OCI-LY3 (cell line): Measurements from ENCODE around the gene NUP58.
"Not testable (repeated sequence)": the region's sequence is repeated elsewhere in the genome, so short reads cannot be mapped to it uniquely, and the experiment has no call there.

ENCODE experiments used
- H2AFZ ChIP-seq: fragments of 200-600, 300-600 bp; shearing (Covaris generic); 2 replicates; pipeline ENCODE4 v1.6.0; 2014; ENCODE audit warnings: antibody characterized with exemption, low read depth, low read length
- H3K27ac ChIP-seq: fragments of 200-600, 300-600 bp; sonication (generic); 2 replicates; pipeline ENCODE4 v1.5.1; 2014; ENCODE audit warnings: mild to moderate bottlenecking, low read length, moderate library complexity, mixed read lengths
- H3K27me3 ChIP-seq: fragments of 200-600, 300-600 bp; sonication (generic); 2 replicates; pipeline ENCODE4 v1.6.1; 2014; ENCODE audit warnings: low read depth, low read length, mixed read lengths
- H3K36me3 ChIP-seq: fragments of 200-600, 300-600 bp; sonication (generic); replicated peaks from 2 replicates; pipeline ENCODE3; 2014; ENCODE audit warnings: low read depth, low read length, mixed read lengths
- H3K4me1 ChIP-seq: fragments of 300-600, 200-600 bp; sonication (generic); 2 replicates; pipeline ENCODE4 v1.6.1; 2014; ENCODE audit warnings: low read length, mixed read lengths
- H3K4me2 ChIP-seq: fragments of 200-600, 300-600 bp; sonication (generic); 2 replicates; pipeline ENCODE4 v1.6.1; 2014; ENCODE audit warnings: low read length, mixed read lengths
- H3K4me3 ChIP-seq: fragments of 300-600, 200-600 bp; sonication (generic); 2 replicates; pipeline ENCODE4 v1.5.1; 2014; ENCODE audit warnings: antibody characterized with exemption, mild to moderate bottlenecking, low read length, moderate library complexity
- H3K79me2 ChIP-seq: fragments of 300-600, 200-600 bp; shearing (Covaris generic); 2 replicates; pipeline ENCODE4 v1.6.1; 2014; ENCODE audit warnings: mild to moderate bottlenecking, low read length, mixed read lengths
- H3K9ac ChIP-seq: fragments of 300-600, 200-600 bp; shearing (Covaris generic); 2 replicates; pipeline ENCODE4 v1.6.0; 2014; ENCODE audit warnings: mild to moderate bottlenecking, low read length, moderate library complexity
- H3K9me3 ChIP-seq: fragments of 200-600, 300-600 bp; shearing (Covaris generic); 2 replicates; pipeline ENCODE4 v1.6.1; 2014; ENCODE audit warnings: low read length, mixed read lengths; ENCODE audit not compliant: insufficient read depth
- H4K20me1 ChIP-seq: fragments of 200-600, 300-600 bp; sonication (generic); 2 replicates; pipeline ENCODE4 v1.6.1; 2016; ENCODE audit warnings: low read length, mixed read lengths; ENCODE audit not compliant: insufficient read depth
- EZH2phosphoT487 ChIP-seq: fragments of 200-600 bp; shearing (Covaris generic); IDR thresholded peaks from 2 replicates; pipeline ENCODE4 v1.6.1; 2018; ENCODE audit warnings: antibody characterized with exemption, mixed run types, low read depth
- TF ChIP-seq, protein P1 (sequence below): fragments of 200-600, 300-600 bp; sonication (generic); IDR thresholded peaks from 2 replicates; pipeline ENCODE4 v1.5.1; 2014; ENCODE audit warnings: antibody characterized with exemption, low read length, low read depth

Gene NUP58

GRCh38 chr13:25352806-25353205 is 51.4 kb downstream of the NUP58 start:
- Histone ChIP-seq H4K20me1 (no peaks in the 10 kb centered on the region), H3K36me3 (no peaks in the 10 kb centered on the region), H2AFZ (no peak overlapping the region), H3K4me3 (no peak overlapping the region), H3K27me3 (0 out of 2 replicates have a peak, but pooled peaks cover 3% of the 10 kb centered on the region), H3K9ac (no peak overlapping the region), H3K4me2 (no peak overlapping the region), H3K9me3 (no peaks in the 10 kb centered on the region), H3K27ac (no peak overlapping the region), H3K79me2 (no peaks in the 10 kb centered on the region), H3K4me1 (peaks cover 15% of the 10 kb centered on the region)
- TF ChIP-seq, protein P1, sequence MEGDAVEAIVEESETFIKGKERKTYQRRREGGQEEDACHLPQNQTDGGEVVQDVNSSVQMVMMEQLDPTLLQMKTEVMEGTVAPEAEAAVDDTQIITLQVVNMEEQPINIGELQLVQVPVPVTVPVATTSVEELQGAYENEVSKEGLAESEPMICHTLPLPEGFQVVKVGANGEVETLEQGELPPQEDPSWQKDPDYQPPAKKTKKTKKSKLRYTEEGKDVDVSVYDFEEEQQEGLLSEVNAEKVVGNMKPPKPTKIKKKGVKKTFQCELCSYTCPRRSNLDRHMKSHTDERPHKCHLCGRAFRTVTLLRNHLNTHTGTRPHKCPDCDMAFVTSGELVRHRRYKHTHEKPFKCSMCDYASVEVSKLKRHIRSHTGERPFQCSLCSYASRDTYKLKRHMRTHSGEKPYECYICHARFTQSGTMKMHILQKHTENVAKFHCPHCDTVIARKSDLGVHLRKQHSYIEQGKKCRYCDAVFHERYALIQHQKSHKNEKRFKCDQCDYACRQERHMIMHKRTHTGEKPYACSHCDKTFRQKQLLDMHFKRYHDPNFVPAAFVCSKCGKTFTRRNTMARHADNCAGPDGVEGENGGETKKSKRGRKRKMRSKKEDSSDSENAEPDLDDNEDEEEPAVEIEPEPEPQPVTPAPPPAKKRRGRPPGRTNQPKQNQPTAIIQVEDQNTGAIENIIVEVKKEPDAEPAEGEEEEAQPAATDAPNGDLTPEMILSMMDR, result no peak
- no peak for TF ChIP-seq EZH2phosphoT487

DNA sequence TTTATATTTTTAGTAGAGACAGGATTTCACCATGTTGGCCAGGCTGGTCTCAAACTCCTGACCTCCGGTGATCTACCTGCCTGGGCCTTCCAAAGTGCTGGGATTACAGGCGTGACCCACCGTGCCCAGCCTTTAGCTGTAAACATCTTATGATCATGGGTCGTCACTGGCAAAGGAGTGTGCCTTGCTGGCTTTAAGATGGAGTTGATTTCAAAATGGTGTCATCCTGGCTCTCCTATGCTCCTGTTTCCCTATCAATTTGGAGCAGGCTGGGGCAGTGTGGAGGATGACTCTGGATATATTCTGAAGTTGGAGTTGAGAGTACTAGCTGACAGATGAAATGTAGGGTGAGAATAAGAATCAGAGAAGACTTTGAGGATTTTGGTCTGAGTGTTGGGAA is 51.9 kb downstream of the NUP58 start:
- H3K4me2 ChIP-seq, result no peak overlapping the region
- H3K4me3 ChIP-seq, result no peak overlapping the region
- no peaks in the 10 kb centered on the region for H3K79me2 ChIP-seq
- H2AFZ ChIP-seq, result no peak overlapping the region
- H3K27ac ChIP-seq, result no peak overlapping the region
- no peaks in the 10 kb centered on the region for H4K20me1 ChIP-seq
- H3K27me3 ChIP-seq, result 0 out of 2 replicates have a peak, but pooled peaks cover 3% of the 10 kb centered on the region
- TF ChIP-seq, protein P1, result no peak
- no peak for TF ChIP-seq EZH2phosphoT487
- no peaks in the 10 kb centered on the region for H3K36me3 ChIP-seq
- H3K4me1 ChIP-seq, result peaks cover 15% of the 10 kb centered on the region
- H3K9me3 ChIP-seq, result no peaks in the 10 kb centered on the region
- no peak overlapping the region for H3K9ac ChIP-seq

GRCh38 chr13:25354377-25354776 is 53.0 kb downstream of the NUP58 start:
- H3K4me2 ChIP-seq, result no peak overlapping the region
- TF ChIP-seq EZH2phosphoT487, result no peak
- TF ChIP-seq, protein P1, result no peak
- H3K9me3 ChIP-seq, result no peaks in the 10 kb centered on the region
- no peak overlapping the region for H2AFZ ChIP-seq
- no peaks in the 10 kb centered on the region for H3K79me2 ChIP-seq
- no peak overlapping the region for H3K4me3 ChIP-seq
- H3K27me3 ChIP-seq, result 0 out of 2 replicates have a peak, but pooled peaks cover 3% of the 10 kb centered on the region
- H3K36me3 ChIP-seq, result no peaks in the 10 kb centered on the region
- no peak overlapping the region for H3K27ac ChIP-seq
- H3K4me1 ChIP-seq, result peaks cover 20% of the 10 kb centered on the region
- H4K20me1 ChIP-seq, result no peaks in the 10 kb centered on the region
- no peak overlapping the region for H3K9ac ChIP-seq

DNA sequence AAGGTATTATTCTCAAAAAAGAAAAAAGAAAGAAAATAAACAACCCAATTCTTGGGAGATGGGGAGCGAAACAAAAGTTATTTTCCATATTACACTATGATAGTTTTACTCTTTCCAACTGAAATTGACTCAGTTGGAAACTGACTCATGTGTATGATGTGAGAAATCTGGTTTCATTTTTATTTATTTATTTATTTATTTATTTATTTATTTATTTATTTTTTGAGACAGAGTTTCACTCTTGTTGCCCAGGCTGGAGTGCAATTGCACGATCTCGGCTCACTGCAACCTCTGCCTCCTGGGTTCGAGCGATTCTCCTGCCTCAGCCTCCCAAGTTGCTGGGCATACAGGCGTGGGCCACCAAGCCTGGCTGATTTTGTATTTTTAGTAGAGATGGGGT is 59.0 kb downstream of the NUP58 start:
- not testable (repeated sequence) for H3K36me3 ChIP-seq, H4K20me1 ChIP-seq, H3K9me3 ChIP-seq

GRCh38 chr13:25365720-25366235 is 64.4 kb downstream of the NUP58 start:
- Histone ChIP-seq H3K4me3 (no peak overlapping the region), H3K4me1 (no peaks in the 10 kb centered on the region), H2AFZ (no peak overlapping the region), H4K20me1 (no peaks in the 10 kb centered on the region), H3K9ac (no peak overlapping the region), H3K79me2 (no peaks in the 10 kb centered on the region), H3K4me2 (no peak overlapping the region), H3K27ac (no peak overlapping the region), H3K9me3 (no peaks in the 10 kb centered on the region), H3K36me3 (no peaks in the 10 kb centered on the region), H3K27me3 (peaks cover 13% of the 10 kb centered on the region; the same call in 1 of the 2 replicates)
- TF ChIP-seq, protein P1, result no peak
- no peak for TF ChIP-seq EZH2phosphoT487

More for the DNA sequence above, 59.0 kb downstream of the NUP58 start:
- not testable (repeated sequence) for H3K79me2 ChIP-seq, H2AFZ ChIP-seq, H3K27me3 ChIP-seq, H3K9ac ChIP-seq, H3K27ac ChIP-seq, H3K4me2 ChIP-seq, H3K4me3 ChIP-seq
- H3K4me1 ChIP-seq, result peaks cover 13% of the 10 kb centered on the region; the same call in 1 of the 2 replicates
